Measurements from ENCODE around the gene RFX6. TPM values are rescaled to one million over a fixed set of nuclear protein-coding genes. Genes with fewer than 3 reads are reported as not detected.

Gene RFX6
- total and polyA plus RNA-seq, 2 experiments from 2014 or later: not detected

DNA sequence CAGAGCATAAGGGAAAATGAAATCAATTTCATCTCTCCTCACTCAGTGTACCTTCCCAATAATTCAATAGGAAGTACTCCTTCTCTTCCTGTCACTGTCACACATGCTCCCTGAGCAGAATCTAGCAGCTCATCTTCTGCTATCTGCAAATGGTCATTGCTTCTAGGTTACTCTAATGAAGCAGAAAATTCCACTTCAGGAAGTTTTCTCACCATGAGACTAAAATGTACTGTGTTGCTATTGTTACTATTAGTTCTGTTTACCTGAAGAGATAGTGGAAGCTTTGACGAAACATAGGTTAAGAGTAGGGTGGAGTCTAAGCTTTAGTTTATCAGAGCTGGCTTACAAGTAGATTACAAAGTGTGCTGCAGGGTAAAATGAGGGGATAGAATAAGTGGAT lies 52.8 kb downstream of the RFX6 start:
- Histone ChIP-seq H3F3A (ENCODE audit: insufficient read depth) (no peaks in the 10 kb centered on the region), H2AFZ (no peak overlapping the region), H3K9me2 (ENCODE audit: insufficient read depth) (no peaks in the 10 kb centered on the region), H3K27me3 (replicated peaks; ENCODE audit: insufficient read depth) (no peaks in the 10 kb centered on the region; the same call in 1 of the 2 replicates), H3K36me3 (ENCODE audit: low read depth) (no peaks in the 10 kb centered on the region), H3K4me2 (ENCODE audit: unreplicated experiment) (no peak overlapping the region), H3K9me3 (ENCODE audit: low read depth) (no peaks in the 10 kb centered on the region), H3K4me3 (no peak overlapping the region), H3K79me2 (ENCODE audit: insufficient read depth) (no peaks in the 10 kb centered on the region), H3K27ac (no peak overlapping the region), H4K20me1 (ENCODE audit: insufficient read depth) (no peaks in the 10 kb centered on the region), H3K9ac (no peak overlapping the region), H3K4me1 (ENCODE audit: insufficient read depth) (no peaks in the 10 kb centered on the region)
- in situ Hi-C loops (cut with MboI): no loop called here
- TF ChIP-seq EZH2 (IDR thresholded peaks at IDR 0.05; ENCODE audit: insufficient read depth, poor library complexity, severe bottlenecking) (no peak), EZH2phosphoT487 (IDR thresholded peaks at IDR 0.05; ENCODE audit: insufficient read depth, low read depth) (no peak)
- no peak for DNase-seq
- WGBS, 2 experiments (ENCODE audit: low coverage in 1 of 2, low lambda C conversion rate in 2 of 2, missing lambda C conversion rate in 2 of 2): 0 to 3% methylated on average over 1 of the region's 1 CpG

- Histone ChIP-seq H3K4me1 (ENCODE audit: insufficient read depth) (no peaks in the 10 kb centered on the region), H3K27me3 (replicated peaks; ENCODE audit: insufficient read depth) (no peaks in the 10 kb centered on the region), H3K9me2 (ENCODE audit: insufficient read depth) (no peaks in the 10 kb centered on the region), H3K9ac (no peak overlapping the region), H3K9me3 (ENCODE audit: low read depth) (no peaks in the 10 kb centered on the region), H3K36me3 (ENCODE audit: low read depth) (no peaks in the 10 kb centered on the region), H3K4me2 (ENCODE audit: unreplicated experiment) (no peak overlapping the region), H3K79me2 (ENCODE audit: insufficient read depth) (no peaks in the 10 kb centered on the region), H3K27ac (no peak overlapping the region), H3K4me3 (no peak overlapping the region), H4K20me1 (ENCODE audit: insufficient read depth) (no peaks in the 10 kb centered on the region), H3F3A (ENCODE audit: insufficient read depth) (no peaks in the 10 kb centered on the region), H2AFZ (no peak overlapping the region)
- in situ Hi-C loops (cut with MboI): no loop called here
- DNase-seq: no peak
- TF ChIP-seq EZH2phosphoT487 (IDR thresholded peaks at IDR 0.05; ENCODE audit: insufficient read depth, low read depth): no peak
- TF ChIP-seq EZH2 (IDR thresholded peaks at IDR 0.05; ENCODE audit: insufficient read depth, poor library complexity, severe bottlenecking): no peak
Measured at GRCh38 chr6:116931456-116931855, 54.4 kb downstream of the RFX6 start.

DNA sequence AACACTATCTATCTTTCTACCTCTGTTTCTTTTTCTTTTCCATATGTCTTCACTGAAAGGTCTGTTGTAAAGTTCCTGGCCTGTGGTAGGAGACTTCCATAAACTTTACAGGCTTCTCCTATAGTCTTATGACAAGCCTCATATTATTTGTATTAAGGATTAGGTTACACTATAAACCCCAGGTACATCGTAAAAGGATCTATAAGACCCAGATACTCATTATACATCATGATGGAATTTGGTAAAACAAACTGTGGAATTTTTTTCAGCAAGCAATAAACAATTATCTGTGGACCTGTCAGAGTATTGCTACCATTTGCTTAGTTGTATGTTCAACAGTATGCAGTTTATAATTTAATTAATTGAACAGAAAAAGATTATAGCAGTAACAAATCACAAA lies 55.5 kb downstream of the RFX6 start:
- TF ChIP-seq EZH2phosphoT487 (IDR thresholded peaks at IDR 0.05; ENCODE audit: insufficient read depth, low read depth) (no peak), EZH2 (IDR thresholded peaks at IDR 0.05; ENCODE audit: insufficient read depth, poor library complexity, severe bottlenecking) (no peak)
- no peak overlapping the region for H3K27ac ChIP-seq
- no peaks in the 10 kb centered on the region for H3K9me3 ChIP-seq (ENCODE audit: low read depth)
- H2AFZ ChIP-seq: no peak overlapping the region
- DNase-seq: no peak
- H3K9ac ChIP-seq: no peak overlapping the region
- no peaks in the 10 kb centered on the region for H3K4me1 ChIP-seq (ENCODE audit: insufficient read depth)
- no peak overlapping the region for H3K4me2 ChIP-seq (ENCODE audit: unreplicated experiment)
- no peaks in the 10 kb centered on the region for H3F3A ChIP-seq (ENCODE audit: insufficient read depth)
- no peaks in the 10 kb centered on the region for H3K79me2 ChIP-seq (ENCODE audit: insufficient read depth)
- no peaks in the 10 kb centered on the region for H3K9me2 ChIP-seq (ENCODE audit: insufficient read depth)
- H3K36me3 ChIP-seq (ENCODE audit: low read depth): no peaks in the 10 kb centered on the region
- H3K4me3 ChIP-seq: no peak overlapping the region
- WGBS, 2 experiments (ENCODE audit: low coverage in 1 of 2, low lambda C conversion rate in 2 of 2, missing lambda C conversion rate in 2 of 2): 19 to 21% methylated on average over 1 of the region's 1 CpG
- in situ Hi-C loops (cut with MboI): no loop called here
- no peaks in the 10 kb centered on the region for H4K20me1 ChIP-seq (ENCODE audit: insufficient read depth)
- H3K27me3 ChIP-seq (replicated peaks; ENCODE audit: insufficient read depth): no peaks in the 10 kb centered on the region

GRCh38 chr6:116933485-116933884 lies 56.4 kb downstream of the RFX6 start:
- Histone ChIP-seq H3K4me2 (ENCODE audit: unreplicated experiment) (no peak overlapping the region), H3K27ac (no peak overlapping the region), H3K9ac (no peak overlapping the region), H2AFZ (no peak overlapping the region), H3K9me2 (ENCODE audit: insufficient read depth) (no peaks in the 10 kb centered on the region), H3K9me3 (ENCODE audit: low read depth) (no peaks in the 10 kb centered on the region), H4K20me1 (ENCODE audit: insufficient read depth) (no peaks in the 10 kb centered on the region), H3K27me3 (replicated peaks; ENCODE audit: insufficient read depth) (no peaks in the 10 kb centered on the region), H3K36me3 (ENCODE audit: low read depth) (no peaks in the 10 kb centered on the region), H3K4me1 (ENCODE audit: insufficient read depth) (no peaks in the 10 kb centered on the region), H3F3A (ENCODE audit: insufficient read depth) (no peaks in the 10 kb centered on the region), H3K79me2 (ENCODE audit: insufficient read depth) (no peaks in the 10 kb centered on the region), H3K4me3 (no peak overlapping the region)
- no peak for DNase-seq
- in situ Hi-C loops (cut with MboI): no loop called here
- TF ChIP-seq EZH2 (IDR thresholded peaks at IDR 0.05; ENCODE audit: insufficient read depth, poor library complexity, severe bottlenecking) (no peak), EZH2phosphoT487 (IDR thresholded peaks at IDR 0.05; ENCODE audit: insufficient read depth, low read depth) (no peak)
- WGBS, 2 experiments (ENCODE audit: low coverage in 1 of 2, low lambda C conversion rate in 2 of 2, missing lambda C conversion rate in 2 of 2): 5 to 7% methylated on average over 2 of the region's 2 CpGs

DNA sequence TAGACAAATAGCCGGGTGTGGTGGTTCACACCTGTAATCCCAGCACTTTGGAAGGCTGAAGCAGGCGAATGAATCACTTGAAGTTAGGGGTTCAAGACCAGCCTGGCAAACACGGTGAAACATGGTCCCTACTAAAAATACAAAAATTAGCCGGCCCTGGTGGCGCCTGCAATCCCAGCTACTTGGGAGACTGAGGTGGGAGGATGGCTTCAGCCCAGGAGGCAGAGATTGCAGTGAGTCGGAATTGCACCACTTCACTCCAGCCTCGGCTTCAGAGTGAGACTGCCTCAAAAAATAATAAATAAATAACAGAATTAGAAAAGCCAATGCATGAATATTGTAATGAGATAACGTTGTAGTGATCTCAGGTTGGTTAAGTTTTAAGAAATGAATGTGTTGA lies 61.3 kb downstream of the RFX6 start:
- WGBS, 2 experiments (ENCODE audit: low coverage in 1 of 2, low lambda C conversion rate in 2 of 2, missing lambda C conversion rate in 2 of 2): 47 to 55% methylated on average over 8 of the region's 8 CpGs
- no peak for DNase-seq
- Histone ChIP-seq H2AFZ (no peak overlapping the region), H3K4me2 (ENCODE audit: unreplicated experiment) (no peak overlapping the region), H3K9ac (no peak overlapping the region), H3K27me3 (replicated peaks; ENCODE audit: insufficient read depth) (no peaks in the 10 kb centered on the region; the same call in 1 of the 2 replicates), H3K9me2 (ENCODE audit: insufficient read depth) (no peaks in the 10 kb centered on the region), H3K9me3 (ENCODE audit: low read depth) (no peaks in the 10 kb centered on the region), H4K20me1 (ENCODE audit: insufficient read depth) (no peaks in the 10 kb centered on the region), H3K4me3 (no peak overlapping the region), H3K4me1 (ENCODE audit: insufficient read depth) (no peaks in the 10 kb centered on the region), H3K79me2 (ENCODE audit: insufficient read depth) (no peaks in the 10 kb centered on the region), H3K36me3 (ENCODE audit: low read depth) (no peaks in the 10 kb centered on the region), H3K27ac (no peak overlapping the region), H3F3A (ENCODE audit: insufficient read depth) (no peaks in the 10 kb centered on the region)
- in situ Hi-C loops (cut with MboI): no loop called here
- TF ChIP-seq EZH2phosphoT487 (IDR thresholded peaks at IDR 0.05; ENCODE audit: insufficient read depth, low read depth): no peak
- TF ChIP-seq EZH2 (IDR thresholded peaks at IDR 0.05; ENCODE audit: insufficient read depth, poor library complexity, severe bottlenecking): no peak

Measured in GM23248 (cell line).